SU-DHL-6 (cell line): ENCODE results near the gene ILRUN.

Experiments
- EZH2phosphoT487 ChIP-seq: fragments of 200-600 bp; sonication (generic), shearing (Covaris generic); conservative IDR thresholded peaks from 2 replicates; pipeline ENCODE4 v1.6.1; 2018; ENCODE audit warnings: mild to moderate bottlenecking, antibody characterized with exemption, low read length, moderate library complexity, mixed read lengths
- TF ChIP-seq, protein P1 (sequence below): fragments of 200-600 bp; sonication (generic); IDR thresholded peaks from one replicate; pipeline ENCODE4 v1.5.1; 2017; ENCODE audit warnings: antibody characterized with exemption, mild to moderate bottlenecking, low read length, moderate library complexity; ENCODE audit not compliant: insufficient read depth, poor library complexity, severe bottlenecking

DNA sequence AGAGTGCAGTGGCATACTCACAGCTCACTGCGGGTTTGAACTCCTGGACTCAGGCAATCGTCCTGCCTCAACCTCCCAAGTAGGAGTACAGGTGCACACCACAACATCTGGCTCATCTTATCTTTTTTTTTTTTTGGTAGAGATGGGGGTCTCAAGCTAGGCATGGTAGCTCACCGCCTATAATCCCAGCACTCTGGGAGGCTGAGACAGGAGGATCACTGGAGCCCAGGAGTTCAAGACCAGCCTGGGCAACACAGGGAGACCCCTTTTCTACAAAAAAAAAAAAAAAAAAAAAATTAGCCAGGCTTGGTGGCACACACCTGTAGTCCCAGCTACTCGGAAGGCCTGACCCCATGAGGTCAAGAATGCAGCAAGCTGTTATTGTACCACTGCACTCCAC is 31.5 kb downstream of the ILRUN start:
- TF ChIP-seq, protein P1, sequence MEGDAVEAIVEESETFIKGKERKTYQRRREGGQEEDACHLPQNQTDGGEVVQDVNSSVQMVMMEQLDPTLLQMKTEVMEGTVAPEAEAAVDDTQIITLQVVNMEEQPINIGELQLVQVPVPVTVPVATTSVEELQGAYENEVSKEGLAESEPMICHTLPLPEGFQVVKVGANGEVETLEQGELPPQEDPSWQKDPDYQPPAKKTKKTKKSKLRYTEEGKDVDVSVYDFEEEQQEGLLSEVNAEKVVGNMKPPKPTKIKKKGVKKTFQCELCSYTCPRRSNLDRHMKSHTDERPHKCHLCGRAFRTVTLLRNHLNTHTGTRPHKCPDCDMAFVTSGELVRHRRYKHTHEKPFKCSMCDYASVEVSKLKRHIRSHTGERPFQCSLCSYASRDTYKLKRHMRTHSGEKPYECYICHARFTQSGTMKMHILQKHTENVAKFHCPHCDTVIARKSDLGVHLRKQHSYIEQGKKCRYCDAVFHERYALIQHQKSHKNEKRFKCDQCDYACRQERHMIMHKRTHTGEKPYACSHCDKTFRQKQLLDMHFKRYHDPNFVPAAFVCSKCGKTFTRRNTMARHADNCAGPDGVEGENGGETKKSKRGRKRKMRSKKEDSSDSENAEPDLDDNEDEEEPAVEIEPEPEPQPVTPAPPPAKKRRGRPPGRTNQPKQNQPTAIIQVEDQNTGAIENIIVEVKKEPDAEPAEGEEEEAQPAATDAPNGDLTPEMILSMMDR: no peak
- TF ChIP-seq EZH2phosphoT487: no peak
